GM18873 (cell line): Measurements from ENCODE around the gene KIF4A.
A peak's percentile ranks its signal among the peaks of the same experiment; 100 is the strongest.
"Not testable (repeated sequence)": the region's sequence is repeated elsewhere in the genome, so short reads cannot be mapped to it uniquely, and the experiment has no call there.

Experiments used
- ATAC-seq: cut with Tn5 transposase; IDR thresholded peaks from one replicate; pipeline ENCODE4 v1.9.1; 2021; ENCODE audit warnings: mild to moderate bottlenecking, moderate library complexity, moderate number of reproducible peaks; ENCODE audit not compliant: unreplicated experiment, low FRiP score

KIF4A gene

GRCh38 chrX:70279081-70279480 is 10.8 kb upstream of the KIF4A start:
- no peak for ATAC-seq

GRCh38 chrX:70280573-70280972 is 9.3 kb upstream of the KIF4A start:
- ATAC-seq: no peak

GRCh38 chrX:70281951-70282350 is 8.0 kb upstream of the KIF4A start, which contains the start of gene RAB41:
TSS of gene RAB41 (plus strand) at chrX:70282172. CDS start at chrX:70282218, 46 bp downstream.
- no peak for ATAC-seq

- ATAC-seq: no peak
These were observed 624 bp upstream of the KIF4A start for GRCh38 chrX:70289168-70289792.

- no peak for ATAC-seq
These were observed 2.9 kb downstream of the KIF4A start for GRCh38 chrX:70292788-70293187.

GRCh38 chrX:70293621-70294020 is 3.7 kb downstream of the KIF4A start:
- ATAC-seq: no peak

GRCh38 chrX:70301716-70302115 is 11.8 kb downstream of the KIF4A start:
- no peak for ATAC-seq

- ATAC-seq: no peak
These were observed 23.6 kb downstream of the KIF4A start for GRCh38 chrX:70313503-70313902.

GRCh38 chrX:70322784-70323183 is 32.9 kb downstream of the KIF4A start:
- ATAC-seq: no peak

- ATAC-seq: not testable (repeated sequence)
These were observed 33.7 kb downstream of the KIF4A start for GRCh38 chrX:70323628-70324027.

- no peak for ATAC-seq
These were observed 34.4 kb downstream of the KIF4A start for GRCh38 chrX:70324326-70324725.

GRCh38 chrX:70331161-70331560 is 41.3 kb downstream of the KIF4A start:
- no peak for ATAC-seq

GRCh38 chrX:70332600-70332999 is 42.7 kb downstream of the KIF4A start:
- no peak for ATAC-seq

- ATAC-seq: peak; percentile 99
These were observed 46.9 kb downstream of the KIF4A start for GRCh38 chrX:70336767-70337166.

GRCh38 chrX:70338290-70338689 is 48.4 kb downstream of the KIF4A start:
- no peak for ATAC-seq

- no peak for ATAC-seq
These were observed 53.5 kb downstream of the KIF4A start for GRCh38 chrX:70343435-70343834.

- ATAC-seq: no peak
These were observed 56.6 kb downstream of the KIF4A start for GRCh38 chrX:70346418-70347070.

- not testable (repeated sequence) for ATAC-seq
These were observed 58.9 kb downstream of the KIF4A start for GRCh38 chrX:70348825-70349224.

- ATAC-seq: not testable (repeated sequence)
These were observed 59.6 kb downstream of the KIF4A start for GRCh38 chrX:70349367-70350125.

GRCh38 chrX:70352496-70352895 is 62.6 kb downstream of the KIF4A start:
- ATAC-seq: no peak

- ATAC-seq: no peak
These were observed 63.6 kb downstream of the KIF4A start for GRCh38 chrX:70353514-70353913.
